GDM1 (cell line): ENCODE results near the gene PPM1H.
"Not testable (repeated sequence)": the region's sequence is repeated elsewhere in the genome, so short reads cannot be mapped to it uniquely, and the experiment has no call there.

Experiments used
- DNase-seq: peaks from one replicate; lab custom pipeline; 2025; lab: John Stamatoyannopoulos, UW

The PPM1H gene

GRCh38 chr12:62683776-62684569, 251.0 kb downstream of the PPM1H start:
- no peak for DNase-seq

- DNase-seq, result no peak
Observed at GRCh38 chr12:62681306-62681705, 253.6 kb downstream of the PPM1H start.

DNA sequence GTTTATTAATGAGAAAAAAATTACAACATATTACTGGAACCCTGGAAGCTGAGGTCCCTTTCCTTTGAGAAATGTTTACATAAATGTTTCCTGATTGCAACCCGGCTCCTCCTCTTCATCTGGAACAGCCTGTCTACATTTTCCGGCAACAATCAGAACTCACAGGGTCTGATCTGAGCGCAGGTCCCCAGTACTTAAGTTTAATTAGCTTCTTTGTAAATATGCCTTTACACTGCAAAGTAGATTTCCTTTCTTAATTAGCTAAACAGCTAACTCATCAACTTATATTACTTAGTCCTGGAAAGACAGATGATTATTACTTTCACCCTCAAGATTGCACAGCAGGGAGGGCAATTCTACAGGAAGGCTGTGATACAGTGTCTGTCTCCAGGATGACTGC, 255.3 kb downstream of the PPM1H start:
- no peak for DNase-seq

GRCh38 chr12:62677355-62677754, 257.6 kb downstream of the PPM1H start:
- DNase-seq, result no peak

- no peak for DNase-seq
Observed at GRCh38 chr12:62676521-62677307, 258.2 kb downstream of the PPM1H start.

- no peak for DNase-seq
Observed at GRCh38 chr12:62673028-62673815, 261.7 kb downstream of the PPM1H start.

DNA sequence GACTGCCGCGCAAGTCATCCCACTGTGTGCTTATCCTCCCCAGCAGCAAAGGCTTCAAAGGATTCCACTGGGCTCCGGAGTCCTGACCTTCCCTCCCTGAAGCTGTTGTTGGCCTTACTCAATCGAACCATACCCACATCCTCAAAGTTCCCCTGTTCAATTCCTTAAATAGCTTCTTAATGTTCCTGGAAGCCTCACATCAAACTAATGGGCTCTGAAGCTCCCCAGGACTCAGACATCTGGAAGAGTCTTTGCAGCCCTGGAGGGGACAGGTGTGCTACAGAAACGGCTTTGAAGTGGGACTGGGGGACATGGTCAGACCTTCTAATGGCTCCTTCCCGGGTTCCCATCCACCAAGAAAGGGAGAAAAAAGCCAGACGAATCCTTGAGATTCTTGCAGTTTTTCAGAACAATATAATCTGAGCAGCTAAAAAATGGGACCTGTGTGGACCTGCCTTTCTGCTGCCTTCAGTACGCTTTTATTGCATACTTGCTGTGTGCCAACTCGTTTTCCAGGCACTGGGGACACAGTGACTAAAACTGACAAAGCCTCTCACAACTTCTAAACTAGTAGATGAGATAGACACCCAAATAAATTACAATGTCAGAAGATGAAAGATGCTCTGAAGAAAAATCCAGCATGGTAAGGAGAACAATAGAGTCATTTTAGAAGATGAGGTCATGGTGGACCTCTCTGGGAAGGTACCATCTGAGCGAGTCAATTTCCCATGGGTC, 263.8 kb downstream of the PPM1H start:
- no peak for DNase-seq

DNA sequence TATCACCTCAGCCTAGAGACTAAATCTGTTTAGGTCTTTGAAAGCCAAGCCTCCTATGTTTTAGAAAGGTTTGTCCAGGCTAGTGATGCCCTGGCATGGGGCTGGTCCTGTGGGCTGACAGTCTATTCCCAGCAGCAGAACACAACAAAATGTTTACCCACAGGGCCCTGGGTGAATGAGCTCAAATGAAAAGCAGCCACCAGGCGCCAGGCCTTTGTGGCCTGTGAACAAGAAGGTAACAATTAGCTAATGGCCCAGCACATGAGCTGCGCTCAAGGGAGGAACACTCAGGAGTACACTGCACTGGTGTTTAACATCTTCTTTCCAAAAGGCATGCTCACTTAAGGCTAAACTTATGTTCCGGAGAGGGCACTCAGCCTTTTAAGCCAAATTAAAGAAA, 266.2 kb downstream of the PPM1H start:
- no peak for DNase-seq

GRCh38 chr12:62664951-62665350, 270.0 kb downstream of the PPM1H start:
- not testable (repeated sequence) for DNase-seq

- DNase-seq, result no peak
Observed at GRCh38 chr12:62660756-62661155, 274.2 kb downstream of the PPM1H start.

DNA sequence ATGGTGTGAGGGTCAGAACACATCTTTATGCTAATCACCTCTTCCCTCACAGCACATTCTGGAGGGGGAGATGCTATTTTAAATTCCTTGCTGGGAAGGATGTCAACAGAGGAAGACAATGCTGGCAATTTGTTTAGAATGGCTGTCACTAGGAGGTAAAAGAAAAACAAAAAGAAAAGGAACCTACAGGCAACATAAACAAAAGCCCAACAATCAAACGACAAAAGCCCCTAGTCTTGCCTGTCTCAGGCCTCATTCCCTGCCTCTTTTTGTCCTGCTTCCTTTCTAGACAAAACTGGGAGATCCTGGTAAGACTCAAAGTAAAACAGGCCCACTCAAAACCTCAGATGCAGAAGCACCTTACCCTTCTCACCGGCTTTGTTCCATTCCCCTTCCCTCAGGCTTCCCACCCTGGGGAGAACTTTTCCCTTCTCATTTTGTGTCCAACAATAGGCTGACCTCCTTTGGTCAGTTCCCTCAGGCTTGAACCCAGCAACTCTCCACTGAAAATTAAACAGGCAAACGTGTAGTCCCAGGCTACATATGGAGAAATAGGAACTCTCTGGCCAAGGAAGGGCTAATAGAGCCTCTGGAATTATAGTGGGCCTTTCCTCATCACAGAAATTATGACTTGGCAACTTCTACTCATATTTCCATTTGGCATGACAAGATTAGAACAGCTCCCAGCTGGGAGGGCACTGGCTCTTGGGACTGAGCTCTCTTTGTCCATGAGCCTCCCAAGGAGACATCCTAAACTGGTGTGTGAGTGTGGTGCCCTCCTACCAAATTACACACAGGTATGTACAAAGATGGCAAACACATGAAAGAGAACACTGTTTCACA, 275.3 kb downstream of the PPM1H start:
- DNase-seq, result no peak

GRCh38 chr12:62658910-62659309, 276.0 kb downstream of the PPM1H start:
- DNase-seq, result no peak

GRCh38 chr12:62657363-62657632, 277.7 kb downstream of the PPM1H start:
- no peak for DNase-seq

- DNase-seq, result no peak
Observed at GRCh38 chr12:62656591-62657362, 278.2 kb downstream of the PPM1H start.

- DNase-seq, result no peak
Observed at GRCh38 chr12:62655666-62656151, 279.2 kb downstream of the PPM1H start.

- peak; percentile 67 for DNase-seq
Observed at GRCh38 chr12:62654326-62655241, 280.4 kb downstream of the PPM1H start.

- DNase-seq, result no peak
Observed at GRCh38 chr12:62653740-62654139, 281.2 kb downstream of the PPM1H start.

DNA sequence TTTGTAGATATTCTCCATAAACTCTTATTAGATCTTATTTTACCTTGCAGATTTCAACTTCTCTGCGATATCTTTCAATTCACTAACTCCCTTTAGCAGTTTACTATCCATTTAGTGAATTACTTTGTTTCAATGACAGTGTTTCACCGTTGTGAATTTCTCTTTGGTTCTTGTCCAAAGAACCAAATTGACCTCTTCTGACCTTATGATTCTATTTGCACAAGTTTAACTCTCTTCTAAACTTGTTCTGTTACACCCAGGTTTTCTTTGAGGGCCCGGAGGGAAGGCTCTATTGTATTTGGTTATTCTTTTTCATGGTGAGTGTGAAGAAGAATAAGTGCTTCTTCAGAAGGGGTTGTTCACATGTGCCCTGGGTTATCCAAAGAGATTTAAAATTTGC, 281.6 kb downstream of the PPM1H start:
- DNase-seq, result no peak

DNA sequence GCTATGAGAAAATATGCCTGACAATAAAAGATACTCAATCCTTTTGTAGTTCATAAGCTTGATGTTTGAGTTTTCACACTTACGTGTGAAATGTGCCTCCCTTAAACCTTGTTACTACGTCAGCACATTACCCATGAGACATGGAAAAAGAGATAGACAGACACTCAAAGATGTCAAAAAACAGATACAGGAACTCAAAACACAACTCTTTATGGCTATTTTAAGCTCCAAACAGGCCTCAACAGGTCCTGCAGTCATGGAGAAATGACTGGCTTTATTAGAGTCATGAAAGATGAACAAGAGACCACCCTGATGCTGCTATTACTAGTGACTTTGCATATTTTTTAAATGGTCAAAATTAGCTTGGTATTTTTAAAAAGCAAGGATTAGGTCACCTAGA, 283.8 kb downstream of the PPM1H start:
- no peak for DNase-seq
